NCI-H1048 (cell line): ENCODE results near the gene SLC26A2.
"Not testable (repeated sequence)": the region's sequence is repeated elsewhere in the genome, so short reads cannot be mapped to it uniquely, and the experiment has no call there.

Source experiments
- DNase-seq: peaks from one replicate; lab custom pipeline; 2025; lab: John Stamatoyannopoulos, UW

The SLC26A2 gene

DNA sequence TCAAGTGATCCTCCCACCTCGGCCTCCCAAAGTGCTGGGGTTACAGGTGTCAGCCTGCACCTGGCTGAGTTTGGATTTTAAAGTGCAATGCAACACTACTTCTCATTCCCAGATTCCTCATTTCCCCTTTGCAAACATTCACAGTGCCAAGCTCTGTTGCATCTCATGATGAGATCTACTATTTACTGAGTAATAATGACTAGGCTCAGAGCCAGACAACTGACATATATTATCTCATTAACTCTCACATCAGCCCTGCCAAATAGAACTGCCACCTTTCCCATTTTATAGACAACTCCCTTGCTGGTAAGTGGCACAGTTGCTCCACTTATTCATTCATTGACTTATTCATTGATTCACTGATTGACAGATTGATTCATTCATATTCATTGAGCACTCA, 22.9 kb upstream of the SLC26A2 start:
- DNase-seq = no peak

DNA sequence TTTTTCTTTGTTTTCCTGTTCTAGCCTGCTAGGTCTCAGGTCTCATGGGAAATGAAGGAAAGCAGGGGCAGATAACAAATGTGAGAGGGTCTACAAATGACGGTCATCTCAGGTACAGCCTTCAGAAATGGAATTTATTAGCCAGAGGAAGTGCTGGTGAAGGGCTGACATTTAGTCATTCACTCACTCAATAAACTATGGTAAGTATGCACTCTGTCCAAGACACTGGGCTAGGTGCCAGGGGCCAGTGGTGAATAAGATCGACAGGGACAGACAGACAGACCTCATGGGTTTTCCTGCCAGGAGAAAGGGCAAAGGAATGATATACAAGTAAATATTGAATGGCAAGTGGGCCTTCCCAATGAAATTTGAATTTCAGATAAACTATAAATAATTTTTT, 22.3 kb upstream of the SLC26A2 start:
- DNase-seq = no peak

DNA sequence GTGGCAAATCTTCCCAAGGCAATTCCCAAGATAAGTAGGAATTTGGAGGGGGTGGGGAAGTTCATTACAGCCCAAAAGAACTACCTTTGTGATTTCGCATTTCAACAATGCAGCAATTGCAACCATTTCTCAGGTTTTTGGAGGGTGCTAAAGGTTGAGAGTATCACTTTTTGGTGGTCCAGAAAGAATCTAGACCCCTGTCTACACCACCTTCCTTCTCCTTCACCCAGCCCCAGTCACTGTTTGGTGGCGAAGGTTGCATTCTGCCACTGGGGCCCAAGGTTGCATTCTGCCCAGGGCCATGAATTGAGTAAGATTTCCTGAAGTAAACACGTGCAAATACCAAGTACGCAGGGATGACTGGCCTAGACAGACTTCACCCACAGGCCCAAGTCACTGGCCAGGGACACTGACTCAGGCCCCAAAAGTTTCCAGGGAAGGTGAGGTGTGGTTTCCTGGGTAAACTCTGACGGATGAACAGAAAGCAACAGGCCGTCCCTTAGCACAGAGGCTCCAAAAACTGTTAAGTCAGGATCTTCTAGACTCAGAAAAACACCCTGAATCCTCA, 21.7 kb upstream of the SLC26A2 start:
- no peak for DNase-seq

DNA sequence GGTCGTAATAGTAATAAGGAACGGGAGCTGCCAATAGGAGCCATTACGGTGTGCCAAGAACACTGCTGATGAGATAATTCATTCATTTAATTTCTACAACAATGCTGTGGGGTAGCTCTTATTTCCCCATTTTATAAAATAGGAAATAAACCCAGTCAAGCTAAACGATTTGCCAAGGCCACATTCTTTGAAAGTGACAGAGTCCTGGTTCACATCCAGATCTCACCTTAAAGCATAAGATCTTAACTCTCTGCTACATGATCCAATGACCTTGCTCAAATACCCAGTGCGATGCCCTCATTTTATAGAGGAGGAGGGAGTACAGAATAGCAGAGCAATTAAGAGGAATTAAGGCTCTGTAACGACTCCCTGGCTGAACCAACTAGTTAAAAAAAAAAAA, 21.0 kb upstream of the SLC26A2 start:
- no peak for DNase-seq

DNA sequence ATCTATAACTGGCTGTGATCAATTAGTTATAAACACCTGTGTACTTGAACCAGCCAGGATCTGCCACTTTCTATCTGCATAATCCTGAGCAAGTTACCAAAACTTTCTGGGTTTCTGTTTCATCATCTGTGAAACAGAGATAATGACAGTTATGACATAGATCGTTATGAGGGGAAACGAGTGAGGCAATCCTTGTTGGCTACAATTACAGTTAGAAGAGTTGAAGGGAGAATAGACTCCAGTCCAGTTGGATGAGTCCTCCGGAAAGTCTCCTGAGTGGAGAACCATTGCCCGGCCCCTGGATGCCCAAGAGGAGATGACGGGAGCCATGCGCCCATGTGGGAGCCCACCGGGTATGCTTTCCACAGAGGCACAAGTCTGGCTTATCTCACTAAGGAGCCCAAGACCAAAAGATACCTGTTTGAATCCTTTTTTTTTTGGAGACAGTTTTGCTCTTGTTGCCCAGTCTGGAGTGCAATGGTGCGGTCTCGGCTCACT, 20.4 kb upstream of the SLC26A2 start:
- DNase-seq = no peak

DNA sequence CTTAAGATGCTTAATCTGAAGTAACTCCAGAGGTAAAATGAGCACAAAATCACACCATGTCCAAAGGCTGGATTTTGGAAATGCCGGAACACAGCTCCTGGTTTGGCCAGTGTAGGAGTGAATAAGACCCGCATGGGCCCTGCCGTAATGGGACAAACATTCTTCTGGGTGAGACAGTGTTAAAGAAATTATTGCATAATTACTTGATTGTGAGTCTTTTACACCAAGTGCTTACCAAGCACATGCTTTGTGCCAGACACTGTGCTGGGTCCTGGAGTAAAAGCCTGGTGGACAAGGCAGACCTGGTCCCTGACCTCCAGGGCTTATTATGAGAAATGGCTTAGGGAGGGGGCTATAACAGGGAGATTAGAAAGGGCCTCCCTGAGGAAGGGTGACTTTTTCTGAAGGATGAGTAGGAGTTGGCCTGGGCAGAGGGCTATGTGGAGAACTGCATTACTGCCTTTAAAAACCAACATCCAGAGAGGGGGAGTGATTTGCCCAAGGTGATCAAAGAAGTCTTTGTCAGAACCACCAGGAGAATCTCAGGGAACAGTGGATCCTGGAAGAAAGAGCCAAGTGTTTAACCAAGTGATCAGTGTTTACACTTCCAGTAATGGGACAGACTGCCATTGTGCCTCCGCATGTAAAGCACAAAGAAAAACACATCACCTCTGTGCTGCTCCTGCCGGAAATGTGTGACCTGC, 19.5 kb upstream of the SLC26A2 start:
- DNase-seq = no peak

DNA sequence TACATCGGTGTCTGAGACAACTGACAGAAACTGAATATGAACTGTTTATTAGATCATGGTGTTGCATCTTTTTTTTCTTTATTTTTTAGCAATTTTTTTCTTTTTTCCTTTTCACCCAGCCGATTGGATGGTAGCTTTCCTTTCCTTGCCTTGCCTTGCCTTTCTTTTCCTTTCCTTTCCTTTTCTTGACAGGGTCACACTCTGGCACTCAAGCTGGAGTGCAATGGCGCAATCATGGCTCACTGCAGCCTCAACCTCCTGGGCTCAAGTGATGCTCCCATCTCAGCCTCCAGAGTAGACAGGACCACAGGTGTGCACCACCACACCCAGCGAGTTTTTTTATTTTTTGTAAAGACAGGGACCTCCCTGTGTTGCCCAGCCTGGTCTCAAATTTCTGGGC, 18.8 kb upstream of the SLC26A2 start:
- no peak for DNase-seq

DNA sequence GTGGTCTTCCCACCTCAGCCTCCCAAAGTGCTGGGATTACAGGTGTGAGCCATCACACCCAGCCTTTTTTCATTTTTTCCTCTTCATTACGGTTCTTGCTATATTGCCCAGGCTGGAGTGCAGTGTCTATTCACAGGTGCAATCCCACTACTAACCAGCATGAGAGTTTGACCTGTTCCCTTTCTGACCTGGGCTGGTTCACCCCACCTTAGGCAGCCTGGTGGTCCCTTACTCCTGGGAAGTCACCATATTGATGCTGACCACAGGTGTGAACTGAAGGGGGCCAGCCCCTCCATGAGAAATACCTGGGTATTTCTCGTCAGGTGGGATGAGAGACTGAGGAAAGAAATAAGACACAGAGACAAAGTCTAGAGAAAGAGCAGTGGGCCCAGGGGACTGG, 18.4 kb upstream of the SLC26A2 start:
- DNase-seq = no peak

DNA sequence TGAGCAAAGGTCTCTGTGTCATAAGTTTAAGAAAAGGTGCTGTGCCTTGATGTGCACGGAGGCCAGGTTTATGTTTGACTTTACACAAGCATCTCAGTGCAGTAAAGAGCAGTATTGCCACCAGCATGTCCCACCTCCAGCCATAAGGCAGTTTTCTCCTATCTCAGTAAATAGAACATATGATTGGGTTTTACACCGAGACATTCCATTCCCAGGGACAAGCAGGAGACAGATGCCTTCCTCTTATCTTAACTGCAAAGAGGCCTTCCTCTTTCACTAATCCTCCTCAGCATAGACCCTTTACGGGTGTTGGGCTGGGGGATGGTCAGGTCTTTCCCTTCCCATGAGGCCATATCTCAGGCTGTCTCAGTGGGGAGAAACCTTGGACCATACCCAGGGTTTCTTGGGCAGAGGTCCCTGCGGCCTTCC, 17.8 kb upstream of the SLC26A2 start:
- not testable (repeated sequence) for DNase-seq

DNA sequence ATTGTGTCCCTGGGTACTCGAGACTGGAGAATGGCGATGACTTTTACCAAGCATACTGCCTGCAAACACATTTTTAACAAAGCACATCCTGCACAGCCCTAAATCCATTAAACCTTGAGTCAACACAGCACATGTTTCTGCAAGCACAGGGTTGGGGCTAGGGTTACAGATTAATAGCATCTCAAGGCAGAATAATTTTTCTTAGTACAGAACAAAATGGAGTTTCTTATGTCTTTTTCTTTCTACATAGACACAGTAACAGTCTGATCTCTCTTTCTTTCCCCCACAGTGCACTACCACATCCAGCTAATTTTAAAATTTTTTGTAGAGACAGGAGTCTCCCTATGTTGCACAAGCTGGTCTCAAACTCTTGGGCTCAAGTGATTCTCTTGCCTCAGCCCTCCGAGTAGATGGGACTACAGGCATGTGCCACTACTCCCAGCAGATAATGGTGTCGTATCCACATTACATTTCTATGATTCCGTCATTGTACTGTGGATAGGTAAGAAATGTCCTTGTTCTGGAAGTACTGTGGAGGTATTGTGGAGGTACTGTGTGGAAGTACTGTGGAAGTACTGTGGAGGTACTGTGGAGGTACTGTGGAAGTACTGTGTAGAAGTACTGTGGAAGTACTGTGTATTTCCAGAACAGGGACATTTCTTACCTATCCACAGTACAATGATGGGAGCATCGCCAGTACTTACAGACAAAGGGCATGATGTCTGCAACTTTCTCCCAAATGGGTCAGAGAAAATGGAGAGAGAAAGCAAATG, 17.2 kb upstream of the SLC26A2 start:
- not testable (repeated sequence) for DNase-seq

DNA sequence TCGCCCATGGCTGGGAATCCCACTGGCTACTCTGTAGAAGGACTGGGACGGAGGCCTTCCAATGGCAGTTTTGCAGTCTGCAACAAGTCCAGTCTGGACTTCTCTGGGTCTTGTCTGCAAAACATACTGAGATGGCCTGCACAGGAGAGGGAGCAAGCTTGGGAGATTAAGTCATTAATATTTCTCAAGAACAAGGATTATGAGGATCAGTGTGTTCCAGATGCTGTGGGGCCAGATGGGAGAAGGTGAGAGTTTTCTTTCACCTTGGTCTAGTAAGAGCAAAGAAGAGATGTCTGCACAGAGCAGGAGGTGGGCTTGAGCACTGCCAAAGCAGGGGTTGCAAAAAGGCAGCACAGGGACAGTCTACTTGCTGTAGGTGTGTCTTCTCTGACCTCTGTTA, 15.9 kb upstream of the SLC26A2 start, which contains the start of gene PDE6A:
Gene PDE6A (minus strand): TSS at position 128 of the 400 bp plus-strand sequence. CDS start 120 bp downstream, at position 8.
- DNase-seq = no peak

DNA sequence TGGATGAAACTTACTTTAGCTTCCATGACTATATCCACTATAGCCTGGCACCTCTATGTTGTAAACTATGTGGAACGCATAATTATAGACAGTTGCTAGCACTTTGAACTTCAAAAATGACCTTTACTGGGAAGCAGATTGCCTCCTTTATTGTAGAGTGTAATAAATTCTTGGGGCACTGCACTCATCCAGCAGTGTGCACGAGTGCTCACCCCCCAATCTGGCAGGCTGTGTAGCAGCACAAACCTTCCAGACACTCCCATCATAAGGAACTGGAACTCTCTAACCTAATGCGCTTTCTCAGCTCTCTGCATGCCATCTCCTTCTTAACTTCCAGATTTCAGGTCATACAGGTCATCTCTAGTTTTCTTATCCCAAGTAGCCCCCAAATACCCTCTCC, 14.4 kb upstream of the SLC26A2 start:
- no peak for DNase-seq

DNA sequence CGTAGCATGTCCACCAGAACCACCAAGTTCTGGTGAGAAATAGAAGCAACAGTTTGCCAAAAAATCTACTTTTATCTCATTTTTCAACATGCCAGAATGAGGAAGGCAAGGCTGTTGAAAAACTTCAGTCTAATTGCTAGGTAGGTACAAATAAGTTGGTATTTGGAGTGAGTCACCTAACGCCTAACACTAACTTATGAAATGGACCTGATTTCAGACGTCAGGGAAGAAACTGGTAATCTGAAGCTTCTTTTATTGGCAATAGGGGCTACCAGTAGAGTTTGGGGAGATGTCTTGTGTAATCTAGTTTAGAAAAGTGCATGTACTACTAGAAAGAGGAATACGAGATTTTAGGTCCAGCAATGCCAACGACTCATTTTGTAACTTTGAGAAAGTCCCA, 11.6 kb upstream of the SLC26A2 start:
- DNase-seq = no peak

DNA sequence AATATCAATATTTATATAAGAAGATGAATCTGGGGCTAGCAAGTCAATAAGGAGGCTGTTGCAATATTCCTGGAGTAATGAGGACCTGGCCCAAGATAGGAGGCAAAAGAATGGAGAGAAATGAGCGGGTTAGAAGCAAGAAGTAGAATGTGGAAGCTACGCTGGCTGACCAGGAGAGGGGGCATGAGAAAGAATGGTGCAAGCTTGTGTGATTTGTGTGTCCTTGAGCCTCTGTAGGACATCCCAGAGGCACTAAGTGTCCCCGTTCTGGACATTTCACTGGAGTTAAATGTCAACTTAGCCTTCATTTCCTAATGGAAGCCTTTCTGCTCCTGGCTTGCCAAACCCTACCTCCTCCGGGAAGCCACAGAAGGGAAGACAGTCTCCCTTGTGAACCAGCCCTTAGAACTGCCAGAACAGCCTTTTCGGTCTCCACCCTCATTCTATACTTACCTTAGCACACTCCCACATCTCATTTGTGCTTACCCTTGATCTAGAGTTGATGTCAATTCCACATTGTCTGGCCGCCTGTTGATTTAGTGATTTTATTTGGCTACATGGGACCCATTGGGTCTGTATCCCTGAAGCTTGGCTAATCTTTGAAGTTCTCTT, 9.3 kb upstream of the SLC26A2 start:
- no peak for DNase-seq

DNA sequence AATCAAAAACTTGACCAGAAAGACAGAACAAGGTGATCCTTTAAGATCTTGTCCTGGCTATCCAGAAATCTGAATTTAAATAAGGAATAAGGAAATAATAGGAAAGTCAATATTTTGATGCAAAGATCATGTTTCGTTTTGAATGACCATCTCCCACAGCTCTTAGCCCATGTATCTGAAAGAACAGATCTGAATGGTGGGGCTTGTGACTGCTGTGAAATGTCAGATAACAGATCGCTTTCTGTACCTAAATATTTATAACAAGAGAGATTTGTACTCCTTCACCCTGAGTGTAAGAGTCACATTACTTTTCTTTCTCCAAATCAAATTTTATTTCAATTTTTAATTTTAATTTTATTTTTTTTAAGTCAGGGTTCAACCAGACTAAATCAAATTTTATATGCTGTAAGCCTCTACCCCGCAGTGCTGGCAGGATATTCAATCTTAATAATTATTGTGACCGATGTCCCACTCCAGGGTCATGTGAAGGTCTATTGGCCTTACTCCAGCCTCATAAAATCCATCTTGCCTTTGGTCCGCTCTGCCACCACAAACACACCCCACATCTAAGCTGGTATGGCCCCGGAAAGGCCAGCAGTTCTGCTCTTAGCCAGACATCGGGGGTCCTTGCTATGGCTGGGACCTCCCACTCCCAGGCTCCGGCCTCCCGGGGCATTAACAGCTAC, 7.0 kb upstream of the SLC26A2 start:
- no peak for DNase-seq

DNA sequence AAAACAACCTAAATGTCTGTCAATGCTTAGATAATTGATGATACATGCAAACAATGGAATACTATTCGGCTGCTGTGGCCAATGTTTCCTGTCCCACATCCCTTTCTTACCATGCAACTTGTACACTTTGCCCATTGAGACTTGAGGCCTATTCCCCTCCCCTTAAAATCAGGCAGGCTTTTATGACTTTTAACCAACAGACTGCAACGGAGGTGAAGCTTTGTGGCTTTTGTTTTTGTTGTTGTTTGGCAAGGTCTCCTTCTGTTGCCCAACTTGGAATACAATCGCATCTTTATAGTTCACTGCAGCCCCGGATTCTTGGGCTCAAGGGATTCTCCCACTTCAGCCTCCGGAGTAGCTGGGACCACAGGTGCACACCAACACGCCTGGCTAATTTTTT, 5.8 kb upstream of the SLC26A2 start:
- DNase-seq = no peak

DNA sequence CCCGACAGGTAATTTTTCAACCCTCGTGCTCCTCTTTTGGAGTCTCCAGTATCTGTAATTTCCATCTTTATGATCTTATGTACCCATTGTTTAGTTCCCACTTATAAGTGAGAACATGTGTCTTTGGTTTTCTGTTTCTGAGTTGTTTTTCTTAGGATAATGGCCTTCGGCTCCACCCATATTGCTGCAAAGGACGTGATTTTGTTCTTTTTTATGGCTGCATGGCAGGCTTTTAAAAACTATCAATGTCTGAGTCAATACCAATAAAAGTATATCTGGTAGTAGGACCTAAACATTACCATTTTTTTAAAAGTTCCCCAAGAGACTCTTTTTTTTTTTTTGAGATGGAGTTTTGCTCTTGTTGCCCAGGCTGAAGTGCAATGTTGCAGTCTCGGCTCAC, 3.9 kb upstream of the SLC26A2 start:
- no peak for DNase-seq

DNA sequence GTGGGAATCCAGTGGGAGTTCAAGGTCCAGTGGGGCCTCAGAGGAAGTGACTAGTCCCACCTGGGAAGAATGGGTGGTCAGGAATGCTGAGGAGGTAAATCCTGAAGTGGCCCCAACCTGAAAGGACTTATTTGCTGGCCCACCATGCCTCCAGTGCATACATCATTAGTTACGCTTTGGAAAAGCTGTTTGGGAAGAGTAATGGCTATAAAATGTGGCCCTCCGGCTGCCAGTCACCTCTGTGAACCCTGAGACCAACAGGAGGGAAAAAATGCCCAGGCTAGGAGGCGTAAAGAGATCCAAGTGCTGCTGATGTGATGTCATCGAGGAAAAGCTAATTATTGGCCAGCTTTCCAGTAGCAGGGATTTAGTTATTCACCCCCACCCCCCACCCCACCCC, 2.7 kb upstream of the SLC26A2 start:
- DNase-seq = no peak

DNA sequence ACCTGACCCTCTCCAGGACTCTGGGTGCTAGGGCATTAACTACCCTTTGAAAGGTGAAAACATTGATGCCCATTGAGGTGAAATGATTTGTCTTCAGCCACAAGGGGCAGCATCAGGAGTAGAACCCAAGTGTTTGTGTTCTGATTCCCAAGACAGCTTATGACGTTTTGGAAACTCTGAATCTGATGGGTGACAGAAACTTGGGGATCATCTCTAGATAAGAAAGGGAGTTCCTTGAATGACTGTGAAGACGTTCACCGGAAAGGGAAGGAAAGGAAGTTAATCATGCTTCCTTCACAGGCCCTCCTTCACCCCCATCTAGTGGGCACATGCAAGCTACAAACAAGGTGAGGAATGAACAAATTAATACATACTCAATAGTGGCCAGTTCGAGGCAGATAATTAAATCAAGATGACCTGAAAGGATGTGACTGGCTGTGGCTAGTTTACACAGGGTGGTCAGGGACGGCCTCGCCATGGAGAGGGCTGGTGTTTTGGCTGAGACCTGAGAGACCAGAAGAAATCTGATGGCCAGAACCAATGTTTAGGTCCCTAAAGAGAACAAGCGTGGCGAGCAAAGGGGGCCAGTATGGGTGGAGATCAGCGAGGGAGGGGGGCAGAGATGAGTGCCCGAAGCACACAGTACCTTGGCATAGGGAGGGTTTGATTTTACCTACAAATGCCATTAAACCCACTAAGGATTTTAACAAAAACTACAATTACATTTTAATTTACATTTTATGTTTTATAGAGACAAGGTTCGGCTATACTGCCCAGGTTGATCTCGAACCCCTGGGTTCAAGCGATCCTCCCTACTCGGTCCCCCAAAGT, 937 bp upstream of the SLC26A2 start:
- DNase-seq = no peak

DNA sequence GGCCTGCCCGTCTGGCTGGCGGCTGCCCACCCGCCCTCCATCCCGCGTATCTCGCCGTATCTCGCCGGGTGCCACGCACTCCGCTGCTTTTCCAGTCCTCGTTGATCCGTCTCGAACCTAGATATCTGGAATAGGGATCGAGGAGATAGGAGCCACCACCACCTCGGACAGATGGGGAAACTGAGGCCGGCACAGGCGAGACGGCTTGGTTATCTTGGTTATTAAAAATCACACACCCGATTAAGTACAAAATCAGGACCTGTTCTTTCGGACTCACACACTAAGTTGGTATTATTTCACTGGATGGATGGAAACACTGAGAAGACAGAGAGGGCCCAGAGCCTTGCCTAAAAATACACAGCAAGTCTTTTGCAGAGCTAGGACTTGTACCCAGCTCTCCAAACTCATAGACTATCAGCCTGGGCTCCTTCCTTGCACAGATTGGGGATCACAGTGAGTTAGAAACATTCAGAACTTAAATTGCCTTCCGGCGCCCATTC, 678 bp downstream of the SLC26A2 start:
- no peak for DNase-seq

DNA sequence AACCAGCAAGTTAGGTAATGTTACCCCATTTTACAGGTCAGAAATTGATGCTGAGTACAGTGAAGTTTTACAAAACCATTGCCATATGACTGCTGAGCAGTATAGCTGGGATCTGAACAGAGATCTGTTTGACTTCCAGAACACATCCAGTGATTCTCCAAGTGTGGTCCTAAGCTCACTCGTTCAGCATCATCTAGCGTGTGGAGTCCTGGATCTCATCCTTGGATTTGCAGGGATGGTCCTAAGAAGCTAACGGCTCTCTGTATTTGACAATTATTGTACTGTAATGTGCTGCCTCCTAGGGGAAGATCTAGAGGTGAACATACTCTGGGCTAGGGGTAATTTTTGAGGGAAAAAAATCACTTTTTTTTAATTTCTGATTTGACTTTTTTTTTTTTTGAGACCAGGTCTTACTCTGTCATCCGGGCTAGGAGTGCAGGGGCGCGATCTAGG, 1.4 kb downstream of the SLC26A2 start:
- DNase-seq = no peak
